CD4-positive, CD25-positive, alpha-beta regulatory T cell (primary cell): ENCODE measurements around the gene SYT9. TPM values are rescaled to one million over a fixed set of nuclear protein-coding genes. Genes with fewer than 3 reads are reported as not detected.
A peak's percentile ranks its signal among the peaks of the same experiment; 100 is the strongest.

ENCODE experiments used
- ATAC-seq, 2 donors: fragments of 150-1000 bp; cut with Tn5 transposase; one replicate each; pipeline ENCODE4 v1.10.0; 2021; ENCODE audit warnings: low read depth in 2 of 2, moderate number of reproducible peaks in 2 of 2, moderate library complexity in 1 of 2
- DNase-seq, 3 donors: peaks; one replicate each; pipeline versions ENCODE4 v3.0.0 to v3.0.0-alpha.2; 2012 to 2022; ENCODE audit warnings: mixed read lengths in 1 of 3
- H3K27ac ChIP-seq: one replicate; pipeline ENCODE4 v1.7.0; 2013; ENCODE audit warnings: mild to moderate bottlenecking, low read length; ENCODE audit not compliant: insufficient read depth, poor library complexity, severe bottlenecking
- H3K27me3 ChIP-seq: one replicate; pipeline ENCODE4 v1.7.0; 2013; ENCODE audit warnings: low read length; ENCODE audit not compliant: control insufficient read depth, insufficient read depth
- H3K36me3 ChIP-seq: one replicate; pipeline ENCODE4 v1.7.0; 2013; ENCODE audit warnings: mild to moderate bottlenecking, low read length, moderate library complexity; ENCODE audit not compliant: control insufficient read depth, insufficient read depth
- H3K4me1 ChIP-seq: 2 replicates; pipeline ENCODE4 v1.7.0; 2013; ENCODE audit warnings: mild to moderate bottlenecking, low read length; ENCODE audit not compliant: insufficient read depth, control insufficient read depth, poor library complexity, severe bottlenecking
- H3K4me3 ChIP-seq: one replicate; pipeline ENCODE4 v1.7.0; 2013; ENCODE audit warnings: low read depth, mild to moderate bottlenecking, low read length, moderate library complexity
- H3K9me3 ChIP-seq, 2 experiments: 1 replicate in 1 of 2; 2 replicates in 1 of 2; pipeline ENCODE4 v1.7.0; 2013; ENCODE audit warnings: low read length in 2 of 2, mild to moderate bottlenecking in 1 of 2, moderate library complexity in 1 of 2; ENCODE audit not compliant: control insufficient read depth in 2 of 2
- H3K27ac Mint-ChIP-seq, 3 donors: one replicate each; pipeline ENCODE4 v1.8.0; 2020 to 2022; ENCODE audit warnings: mild to moderate bottlenecking in 3 of 3, mixed read lengths in 3 of 3, moderate library complexity in 2 of 3
- H3K27me3 Mint-ChIP-seq: one replicate; pipeline ENCODE4 v1.8.0; 2022; ENCODE audit warnings: mild to moderate bottlenecking, mixed read lengths
- H3K36me3 Mint-ChIP-seq: one replicate; pipeline ENCODE4 v1.8.0; 2020; ENCODE audit warnings: mixed read lengths
- H3K4me1 Mint-ChIP-seq, 4 donors: one replicate each; pipeline ENCODE4 v1.8.0; 2020 to 2022; ENCODE audit warnings: mixed read lengths in 4 of 4, mild to moderate bottlenecking in 1 of 4
- H3K4me3 Mint-ChIP-seq, 4 donors: one replicate each; pipeline ENCODE4 v1.8.0; 2020 to 2022; ENCODE audit warnings: mild to moderate bottlenecking in 4 of 4, mixed read lengths in 4 of 4, moderate library complexity in 3 of 4
- H3K9me3 Mint-ChIP-seq, 7 donors: one replicate each; pipeline ENCODE4 v1.8.0; 2020 to 2022; ENCODE audit warnings: mixed read lengths in 7 of 7, mild to moderate bottlenecking in 3 of 7, moderate library complexity in 2 of 7
- polyA plus RNA-seq, 4 donors: library from polyadenylated mRNA; unstranded; fragments of 300-500 nt; fragmentation: Illumina TruSeq; gene quantifications; one replicate each; pipeline ENCODE4 v1.2.3, GENCODE V29; 2021
- total RNA-seq: library from RNA; stranded (reverse); gene quantifications from one replicate; pipeline ENCODE4 v1.2.3, GENCODE V29; 2022

The SYT9 gene
- total and polyA plus RNA-seq, 5 donors from 2014 or later: 0.10 TPM; not detected in 4

DNA sequence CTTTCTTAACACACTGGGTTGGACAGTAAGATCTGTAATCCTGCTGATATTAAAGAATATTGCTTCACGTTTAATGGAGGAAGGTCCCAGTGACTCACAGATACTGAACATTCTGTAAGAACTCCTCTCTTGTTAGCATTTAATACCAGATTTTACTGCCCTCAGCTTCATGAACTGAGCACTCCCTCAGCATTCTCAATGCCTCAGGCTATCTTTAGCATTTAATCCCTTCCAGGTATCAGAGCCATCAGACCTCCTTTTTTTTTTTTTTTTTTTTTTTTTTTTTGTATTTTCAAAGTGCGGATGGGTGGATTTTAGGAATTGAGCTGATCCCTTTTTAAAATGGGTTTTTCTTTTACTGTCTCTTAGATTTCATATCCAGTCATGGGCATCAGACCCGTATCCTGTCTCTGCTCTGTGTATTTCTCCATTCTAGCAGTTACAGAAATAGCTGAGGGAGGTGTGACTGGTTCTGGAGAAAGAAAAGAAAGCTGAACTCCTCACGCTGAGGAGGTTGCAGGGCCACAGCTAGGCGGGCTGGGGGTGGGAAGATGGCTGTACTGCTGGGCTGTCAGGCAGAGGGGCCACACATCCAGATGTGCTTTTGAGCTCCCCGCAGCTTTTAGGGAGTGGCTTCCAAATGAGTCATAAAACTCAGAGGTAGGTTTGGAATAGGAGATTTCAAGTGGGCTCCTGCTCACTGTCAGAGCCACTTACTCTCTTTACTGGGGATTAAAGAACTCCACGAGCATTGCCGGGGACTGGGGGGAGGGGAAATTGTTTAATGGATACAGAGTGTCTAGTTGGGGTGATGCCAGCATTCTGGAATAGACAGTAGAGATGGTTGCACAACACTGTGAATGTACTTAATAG is 97.0 kb downstream of the SYT9 start:
- H3K36me3 Mint-ChIP-seq: no peaks in the 10 kb centered on the region
- no peaks in the 10 kb centered on the region for H3K4me1 ChIP-seq
- no peaks in the 10 kb centered on the region for H3K9me3 ChIP-seq
- H3K27me3 ChIP-seq: peaks cover 2% of the 10 kb centered on the region
- no peaks in the 10 kb centered on the region for H3K36me3 ChIP-seq
- no peak overlapping the region for H3K4me3 ChIP-seq
- H3K27ac Mint-ChIP-seq: no peak overlapping the region
- no peak overlapping the region for H3K27ac ChIP-seq
- no peaks in the 10 kb centered on the region for H3K4me1 Mint-ChIP-seq
- ATAC-seq (no peak), DNase-seq (no peak)
- H3K4me3 Mint-ChIP-seq: no peak overlapping the region
- peaks cover 0 to 5% (median 0%) of the 10 kb centered on the region in 7 donors for H3K9me3 Mint-ChIP-seq
- peaks cover 11% of the 10 kb centered on the region for H3K27me3 Mint-ChIP-seq

DNA sequence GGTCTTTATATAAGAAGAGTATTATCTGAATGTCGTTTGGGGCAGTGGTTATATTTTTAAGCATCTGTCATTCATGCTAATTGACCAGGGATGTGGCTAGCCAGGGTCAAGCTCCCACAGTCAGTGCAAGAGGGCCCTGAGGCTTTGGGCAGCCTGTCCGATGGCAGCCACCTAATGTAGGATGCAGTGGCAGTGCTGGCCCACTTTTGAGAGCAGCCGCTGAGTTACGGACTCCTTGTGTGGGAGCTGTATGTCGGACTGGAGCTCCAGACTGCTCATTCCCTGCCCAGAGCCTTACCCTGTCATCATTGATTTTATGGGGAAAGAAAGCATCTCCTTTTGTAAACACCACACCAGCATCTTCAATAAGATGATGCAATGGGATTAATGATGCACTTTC is 99.5 kb downstream of the SYT9 start:
- no peaks in the 10 kb centered on the region for H3K4me1 ChIP-seq
- H3K9me3 ChIP-seq: no peaks in the 10 kb centered on the region
- Mint-ChIP-seq H3K36me3 (no peaks in the 10 kb centered on the region), H3K9me3 (no peaks in the 10 kb centered on the region), H3K27me3 (peaks cover 7% of the 10 kb centered on the region), H3K4me3 (no peak overlapping the region), H3K4me1 (no peaks in the 10 kb centered on the region), H3K27ac (no peak overlapping the region)
- no peaks in the 10 kb centered on the region for H3K36me3 ChIP-seq
- DNase-seq: no peak
- no peak for ATAC-seq
- peaks cover 2% of the 10 kb centered on the region for H3K27me3 ChIP-seq
- no peak overlapping the region for H3K27ac ChIP-seq
- no peak overlapping the region for H3K4me3 ChIP-seq

DNA sequence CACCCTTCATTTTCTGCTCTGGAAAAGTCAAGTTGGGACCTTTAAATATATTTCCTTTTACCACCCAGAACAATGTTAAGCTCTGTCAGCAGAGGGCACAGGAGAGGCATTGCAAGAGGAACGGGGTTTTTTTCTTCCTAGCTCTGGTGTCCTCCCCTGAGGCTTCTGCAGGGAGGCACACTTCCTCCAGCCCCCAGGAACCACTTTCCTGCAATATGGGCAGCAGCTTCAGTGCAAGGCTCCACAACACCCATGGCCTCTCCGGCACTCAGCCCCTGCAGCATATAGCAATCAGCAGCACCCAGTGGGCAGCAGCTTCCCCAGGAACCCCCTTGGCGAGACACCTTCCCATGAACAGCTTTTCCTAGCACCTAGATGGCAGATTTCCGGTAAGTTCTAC is 101.4 kb downstream of the SYT9 start:
- H3K4me1 ChIP-seq: no peaks in the 10 kb centered on the region
- H3K27ac ChIP-seq: no peak overlapping the region
- Mint-ChIP-seq H3K9me3 (no peaks in the 10 kb centered on the region), H3K4me3 (no peak overlapping the region), H3K27me3 (peaks cover 7% of the 10 kb centered on the region), H3K4me1 (no peaks in the 10 kb centered on the region), H3K27ac (no peak overlapping the region), H3K36me3 (no peaks in the 10 kb centered on the region)
- no peak for ATAC-seq
- peak in 2 of 3 donors; percentile 5 to 43 for DNase-seq
- no peak overlapping the region for H3K4me3 ChIP-seq
- no peaks in the 10 kb centered on the region for H3K27me3 ChIP-seq
- H3K9me3 ChIP-seq: no peaks in the 10 kb centered on the region
- no peaks in the 10 kb centered on the region for H3K36me3 ChIP-seq

DNA sequence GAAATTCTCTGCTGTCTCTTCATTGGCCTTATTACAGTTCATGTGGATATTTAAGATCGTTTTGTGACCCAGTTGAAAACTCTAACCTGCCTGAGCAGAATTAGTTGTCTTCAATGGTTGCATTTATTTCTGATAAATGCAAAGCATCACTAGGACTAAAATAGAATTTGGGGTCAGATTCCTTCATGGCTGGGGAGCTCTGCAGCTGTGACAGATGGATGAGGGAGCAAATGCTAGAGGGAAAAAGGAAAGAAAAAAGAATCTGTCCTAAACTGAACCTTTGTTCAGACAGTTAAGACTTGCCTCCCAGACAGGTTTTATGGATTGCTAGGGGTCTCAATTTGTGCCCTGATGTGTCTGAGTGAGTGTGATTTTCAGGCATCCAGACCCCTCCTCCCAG is 113.0 kb downstream of the SYT9 start:
- no peaks in the 10 kb centered on the region for H3K4me1 ChIP-seq
- Mint-ChIP-seq H3K36me3 (no peaks in the 10 kb centered on the region), H3K9me3 (peaks cover 0 to 7% (median 0%) of the 10 kb centered on the region in 7 donors), H3K4me1 (no peaks in the 10 kb centered on the region), H3K27me3 (no peaks in the 10 kb centered on the region), H3K27ac (no peak overlapping the region), H3K4me3 (no peak overlapping the region)
- no peak for ATAC-seq
- DNase-seq: no peak
- no peak overlapping the region for H3K27ac ChIP-seq
- H3K4me3 ChIP-seq: no peak overlapping the region
- H3K27me3 ChIP-seq: no peaks in the 10 kb centered on the region
- H3K9me3 ChIP-seq: no peaks in the 10 kb centered on the region
- no peaks in the 10 kb centered on the region for H3K36me3 ChIP-seq

DNA sequence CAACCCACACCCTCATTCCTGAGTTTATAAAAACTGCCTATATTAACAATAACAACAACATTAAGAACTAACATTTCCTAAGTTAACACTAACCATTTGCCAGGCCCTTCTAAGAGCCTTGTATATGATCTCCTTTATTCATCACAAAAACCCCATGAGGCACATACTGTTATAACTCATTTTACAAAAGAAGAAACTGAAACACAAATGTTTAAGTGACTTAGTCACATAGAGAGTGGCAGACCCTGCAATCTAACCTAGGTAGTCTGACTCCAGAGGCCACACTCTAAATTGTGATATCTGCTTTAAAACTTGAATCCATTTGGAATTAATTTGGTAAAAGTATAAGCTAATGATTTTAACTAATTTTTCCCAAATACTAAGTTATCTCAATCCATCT is 116.1 kb downstream of the SYT9 start:
- H3K36me3 ChIP-seq: no peaks in the 10 kb centered on the region
- H3K4me1 Mint-ChIP-seq: no peaks in the 10 kb centered on the region
- no peaks in the 10 kb centered on the region for H3K4me1 ChIP-seq
- H3K9me3 ChIP-seq: no peaks in the 10 kb centered on the region
- no peaks in the 10 kb centered on the region for H3K27me3 Mint-ChIP-seq
- H3K4me3 Mint-ChIP-seq: no peak overlapping the region
- peaks cover 0 to 4% (median 2%) of the 10 kb centered on the region in 7 donors for H3K9me3 Mint-ChIP-seq
- no peak overlapping the region for H3K27ac ChIP-seq
- H3K36me3 Mint-ChIP-seq: no peaks in the 10 kb centered on the region
- DNase-seq (no peak), ATAC-seq (no peak)
- no peak overlapping the region for H3K27ac Mint-ChIP-seq
- H3K4me3 ChIP-seq: no peak overlapping the region
- H3K27me3 ChIP-seq: no peaks in the 10 kb centered on the region

DNA sequence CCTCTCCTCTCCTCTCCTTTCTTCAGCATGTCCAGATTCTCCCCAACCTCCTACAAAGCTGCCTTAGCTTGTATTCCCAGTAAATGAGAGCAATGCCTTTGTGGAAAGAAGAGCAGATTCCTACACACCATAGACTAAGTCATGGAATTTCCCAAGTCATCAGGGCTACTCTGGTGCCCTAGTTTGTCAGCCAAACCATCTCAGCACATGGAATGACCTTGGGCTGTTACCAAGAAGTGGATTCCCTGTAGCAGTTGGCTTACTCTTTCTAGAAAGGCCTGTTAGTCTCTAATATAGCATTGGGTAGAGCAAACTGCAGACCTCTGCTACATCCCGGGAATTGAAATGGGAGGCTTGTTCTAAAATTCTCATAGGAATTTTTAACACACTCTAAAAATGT is 124.7 kb downstream of the SYT9 start:
- H3K4me3 ChIP-seq: no peak overlapping the region
- H3K27ac ChIP-seq: no peak overlapping the region
- no peaks in the 10 kb centered on the region for H3K9me3 ChIP-seq
- Mint-ChIP-seq H3K27me3 (peaks cover 6% of the 10 kb centered on the region), H3K36me3 (no peaks in the 10 kb centered on the region), H3K4me3 (no peak overlapping the region), H3K9me3 (peaks cover 0 to 11% (median 0%) of the 10 kb centered on the region in 7 donors), H3K27ac (no peak overlapping the region), H3K4me1 (no peaks in the 10 kb centered on the region)
- no peaks in the 10 kb centered on the region for H3K27me3 ChIP-seq
- no peaks in the 10 kb centered on the region for H3K4me1 ChIP-seq
- H3K36me3 ChIP-seq: no peaks in the 10 kb centered on the region
- DNase-seq (no peak), ATAC-seq (no peak)

DNA sequence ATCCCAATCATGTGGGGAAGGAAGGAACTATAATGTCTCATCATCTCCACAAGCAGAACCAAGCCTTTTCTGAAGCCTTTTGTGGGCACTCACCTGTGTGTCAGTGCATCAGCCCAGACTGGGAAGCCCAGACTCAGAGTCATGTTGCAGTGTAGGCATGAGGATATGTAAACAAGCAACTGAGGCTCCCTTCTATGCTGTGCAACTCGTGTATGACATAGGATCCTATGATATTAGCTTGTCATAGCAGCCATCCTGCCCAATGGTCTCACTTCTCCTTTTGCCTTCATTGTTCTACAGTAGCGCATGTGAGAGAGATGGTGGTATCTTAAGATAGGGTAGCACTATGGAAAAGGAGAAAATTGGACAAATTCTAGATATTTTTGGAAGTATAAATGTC is 130.2 kb downstream of the SYT9 start:
- peak in 1 of 2 donors; percentile 28 for ATAC-seq
- peaks cover 0 to 2% (median 0%) of the 10 kb centered on the region in 7 donors for H3K9me3 Mint-ChIP-seq
- no peak overlapping the region for H3K4me3 Mint-ChIP-seq
- H3K27ac Mint-ChIP-seq: no peak overlapping the region
- H3K9me3 ChIP-seq: no peaks in the 10 kb centered on the region
- no peaks in the 10 kb centered on the region for H3K4me1 ChIP-seq
- no peak overlapping the region for H3K27ac ChIP-seq
- H3K4me3 ChIP-seq: no peak overlapping the region
- no peaks in the 10 kb centered on the region for H3K36me3 ChIP-seq
- no peaks in the 10 kb centered on the region for H3K27me3 ChIP-seq
- peaks cover 6% of the 10 kb centered on the region for H3K27me3 Mint-ChIP-seq
- no peak for DNase-seq
- no peaks in the 10 kb centered on the region for H3K4me1 Mint-ChIP-seq
- no peaks in the 10 kb centered on the region for H3K36me3 Mint-ChIP-seq

DNA sequence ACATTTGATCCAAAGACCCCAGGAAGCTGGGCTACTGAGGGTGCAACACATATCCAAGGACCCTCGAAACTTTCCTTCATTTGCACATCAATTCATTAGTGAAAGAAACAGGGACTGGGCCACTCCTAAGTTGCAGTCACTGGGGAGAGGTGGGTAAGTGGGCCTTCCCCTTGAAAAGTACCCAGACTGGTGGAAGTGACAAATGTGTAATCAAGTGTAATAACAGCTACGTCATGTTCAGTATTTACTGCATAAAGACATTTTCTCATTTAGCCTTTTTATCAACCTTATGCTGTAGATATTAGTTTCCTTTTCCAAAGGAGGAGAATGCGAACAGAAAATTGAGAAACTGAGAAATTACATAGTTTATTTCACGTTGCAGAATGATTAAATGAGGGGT is 131.7 kb downstream of the SYT9 start:
- H3K36me3 Mint-ChIP-seq: no peaks in the 10 kb centered on the region
- Histone ChIP-seq H3K27ac (no peak overlapping the region), H3K9me3 (no peaks in the 10 kb centered on the region), H3K4me3 (no peak overlapping the region), H3K27me3 (no peaks in the 10 kb centered on the region), H3K36me3 (no peaks in the 10 kb centered on the region), H3K4me1 (no peaks in the 10 kb centered on the region)
- H3K9me3 Mint-ChIP-seq: peaks cover 0 to 2% (median 1%) of the 10 kb centered on the region in 7 donors
- no peak overlapping the region for H3K4me3 Mint-ChIP-seq
- DNase-seq (no peak), ATAC-seq (no peak)
- no peak overlapping the region for H3K27ac Mint-ChIP-seq
- peaks cover 6% of the 10 kb centered on the region for H3K27me3 Mint-ChIP-seq
- H3K4me1 Mint-ChIP-seq: no peaks in the 10 kb centered on the region
